Pulmonary artery endothelial cell (primary cell): Measurements from ENCODE around the gene PYY. TPM values are rescaled to one million over a fixed set of nuclear protein-coding genes. Genes with fewer than 3 reads are reported as not detected.
"Not testable (repeated sequence)": the region's sequence is repeated elsewhere in the genome, so short reads cannot be mapped to it uniquely, and the experiment has no call there.

Source experiments
- DNase-seq: peaks from one replicate; pipeline ENCODE4 v3.0.0-alpha.2; 2011; ENCODE audit warnings: low read depth, low spot score
- total RNA-seq: library from RNA; depleted of rRNA; stranded (reverse); fragments of >200 nt; gene quantifications from 2 replicates; pipeline ENCODE4 v1.2.3, GENCODE V29; 2014

The PYY gene
- total RNA-seq, result not detected in 2 replicates

DNA sequence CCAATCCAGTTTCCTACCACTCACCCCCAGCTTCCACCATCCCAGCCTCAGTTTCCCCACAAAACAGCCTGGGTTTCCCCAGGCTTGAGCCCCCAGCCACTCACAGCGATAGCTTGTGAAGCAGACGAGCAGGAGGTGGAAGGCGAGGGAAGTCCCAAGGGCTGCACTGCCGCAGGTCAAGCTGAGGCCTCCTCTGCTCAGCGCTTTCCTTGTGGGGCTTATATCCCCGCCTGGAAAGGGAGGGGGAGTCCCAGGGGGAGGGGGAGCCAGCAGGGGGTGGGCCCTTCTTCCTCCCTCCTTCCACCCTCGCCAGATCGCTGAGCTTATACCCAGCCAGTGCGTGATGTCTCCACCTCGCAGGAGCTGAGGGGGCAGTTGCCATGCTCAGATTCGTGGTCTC lies at the start of gene PYY:
PYY (minus strand) TSS at position 195 of the 400 bp plus-strand sequence. CDS start 457 bp downstream, outside the sequence.
- no peak for DNase-seq

DNA sequence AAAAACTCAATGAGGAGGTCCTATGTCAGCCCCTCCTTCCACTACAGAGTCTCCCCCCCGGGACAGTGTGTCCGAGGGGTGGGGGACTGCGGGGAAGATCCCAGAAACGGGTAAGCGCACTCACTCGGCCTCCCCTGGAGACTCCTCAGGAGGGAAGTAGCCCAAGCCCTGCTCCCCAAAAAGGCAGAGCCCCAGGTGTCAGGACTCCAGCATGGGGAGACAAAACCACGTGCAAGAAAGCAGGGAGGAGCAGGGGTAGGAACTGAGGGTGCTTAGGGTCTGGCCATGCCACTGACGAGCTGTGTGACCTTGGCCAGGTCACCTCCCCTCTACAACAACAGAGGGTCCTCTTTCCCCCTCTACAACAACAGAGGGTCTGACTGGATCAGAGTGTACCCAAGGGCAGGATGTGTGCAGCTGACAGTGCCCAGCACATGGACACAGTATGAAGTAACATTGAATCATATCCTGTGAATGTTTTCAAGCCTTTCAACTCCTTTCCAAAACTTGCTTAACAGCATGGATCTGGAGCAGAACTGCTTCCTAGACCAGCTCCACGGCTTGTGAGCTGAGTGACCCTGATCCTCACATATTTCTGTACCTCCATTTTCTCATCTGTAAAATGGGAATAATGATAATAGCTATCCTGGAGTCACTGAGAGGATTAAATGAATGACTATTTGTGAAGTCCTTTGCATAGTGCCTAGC lies 48.6 kb upstream of the PYY start:
- DNase-seq, result peak; percentile 70

GRCh38 chr17:44001461-44001920 lies 47.8 kb upstream of the PYY start:
- no peak for DNase-seq

GRCh38 chr17:44000871-44001460 lies 47.2 kb upstream of the PYY start:
- DNase-seq, result no peak

DNA sequence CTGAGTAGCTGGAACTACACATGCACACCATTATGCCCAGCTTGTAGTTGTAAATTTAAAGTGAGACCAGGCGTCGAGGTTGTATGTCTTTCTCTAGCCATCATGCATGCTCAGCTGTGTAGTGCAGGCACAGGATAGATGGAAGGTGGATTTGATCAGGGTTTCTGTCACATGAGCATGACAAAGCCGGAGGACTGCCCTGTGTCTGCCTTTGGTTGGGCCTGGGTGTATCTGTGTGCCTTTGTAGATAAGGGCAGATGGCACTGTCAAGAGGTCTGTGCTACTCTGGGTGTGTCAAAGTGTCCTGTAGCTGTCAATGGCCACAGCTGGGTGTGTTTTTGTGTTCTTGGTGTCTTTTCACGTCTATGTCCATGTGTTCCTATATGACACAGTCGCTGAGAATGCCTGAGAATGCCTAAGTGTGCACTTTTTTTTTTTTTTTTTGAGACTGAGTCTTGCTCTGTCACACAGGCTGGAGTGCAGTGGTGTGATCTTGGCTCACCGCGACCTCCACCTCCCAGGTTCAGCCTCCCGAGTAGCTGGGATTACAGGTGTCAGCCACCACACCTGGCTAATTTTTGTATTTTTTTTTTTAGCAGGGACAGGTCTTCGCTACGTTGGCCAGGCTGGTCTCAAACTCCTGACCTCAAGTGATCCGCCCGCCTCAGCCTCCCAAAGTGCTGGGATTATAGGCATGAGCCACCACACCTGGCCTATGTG lies 46.6 kb upstream of the PYY start:
- no peak for DNase-seq

DNA sequence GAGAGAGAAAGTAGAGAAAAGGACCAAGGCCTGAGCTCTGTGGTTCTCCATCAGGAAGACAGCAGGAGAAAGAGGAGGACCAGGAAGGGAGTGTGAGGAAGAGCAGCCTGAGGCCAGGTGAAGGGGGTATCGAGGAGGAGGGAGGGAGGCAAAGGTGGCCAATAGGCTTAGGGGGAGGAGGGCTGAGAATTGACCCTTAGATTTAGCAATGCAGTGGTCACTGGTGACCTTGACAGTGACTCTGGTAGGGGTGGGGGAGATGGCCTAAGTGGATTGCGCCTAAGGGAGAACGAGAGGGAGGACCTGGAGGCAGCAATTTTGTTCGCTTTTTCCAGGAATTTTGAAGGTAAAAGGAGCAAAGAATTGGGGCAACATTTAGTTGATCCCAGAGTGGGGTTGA lies 45.3 kb upstream of the PYY start:
- no peak for DNase-seq

- DNase-seq, result no peak
These were observed 44.8 kb upstream of the PYY start for GRCh38 chr17:43998552-43998951.

DNA sequence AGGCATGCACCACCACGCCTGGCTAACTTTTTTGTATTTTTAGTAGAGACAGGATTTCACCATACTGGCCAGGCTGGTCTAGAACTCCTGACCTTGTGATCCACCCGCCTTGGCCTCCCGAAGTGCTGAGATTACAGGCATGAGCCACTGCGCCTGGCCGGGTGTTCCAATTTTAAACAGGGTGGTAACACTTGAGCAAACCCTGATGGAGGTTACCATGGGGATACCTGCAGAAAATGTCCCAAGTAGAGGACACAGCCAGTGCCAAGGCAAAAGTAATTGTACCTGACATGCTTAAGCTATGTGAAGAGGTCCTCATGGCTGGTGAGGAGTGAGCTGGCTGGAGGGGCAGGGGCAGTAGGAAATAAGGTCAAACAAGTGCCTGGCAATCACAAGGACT lies 43.4 kb upstream of the PYY start:
- DNase-seq, result not testable (repeated sequence)

- DNase-seq, result no peak
These were observed 41.4 kb upstream of the PYY start for GRCh38 chr17:43995150-43995471.

- no peak for DNase-seq
These were observed 40.8 kb upstream of the PYY start for GRCh38 chr17:43994272-43995149.

GRCh38 chr17:43992641-43993040 lies 38.9 kb upstream of the PYY start:
- DNase-seq, result no peak

- DNase-seq, result no peak
These were observed 34.6 kb upstream of the PYY start for GRCh38 chr17:43988301-43988700.

- no peak for DNase-seq
These were observed 33.6 kb upstream of the PYY start for GRCh38 chr17:43987131-43988021.

- no peak for DNase-seq
These were observed 32.7 kb upstream of the PYY start for GRCh38 chr17:43986225-43986981.

DNA sequence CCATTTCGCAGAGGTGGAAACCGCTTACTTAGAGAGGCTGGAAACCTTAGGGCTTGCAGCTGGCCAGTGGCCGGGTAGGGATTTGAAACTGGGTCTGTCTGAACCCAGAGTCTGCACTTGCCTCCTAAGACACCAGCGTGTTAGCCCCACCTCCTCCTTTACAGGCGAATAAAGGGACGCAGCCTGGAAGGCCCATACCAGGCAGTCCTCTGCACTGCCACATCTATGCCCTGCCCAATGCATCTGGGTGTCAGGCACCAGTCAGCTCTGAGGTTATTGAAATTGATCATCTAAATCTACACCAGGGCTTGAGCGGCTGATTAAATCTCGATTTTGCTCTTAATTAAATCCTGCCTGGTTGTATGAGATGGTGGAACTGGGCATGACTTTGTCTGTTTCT lies 30.8 kb upstream of the PYY start:
- no peak for DNase-seq

DNA sequence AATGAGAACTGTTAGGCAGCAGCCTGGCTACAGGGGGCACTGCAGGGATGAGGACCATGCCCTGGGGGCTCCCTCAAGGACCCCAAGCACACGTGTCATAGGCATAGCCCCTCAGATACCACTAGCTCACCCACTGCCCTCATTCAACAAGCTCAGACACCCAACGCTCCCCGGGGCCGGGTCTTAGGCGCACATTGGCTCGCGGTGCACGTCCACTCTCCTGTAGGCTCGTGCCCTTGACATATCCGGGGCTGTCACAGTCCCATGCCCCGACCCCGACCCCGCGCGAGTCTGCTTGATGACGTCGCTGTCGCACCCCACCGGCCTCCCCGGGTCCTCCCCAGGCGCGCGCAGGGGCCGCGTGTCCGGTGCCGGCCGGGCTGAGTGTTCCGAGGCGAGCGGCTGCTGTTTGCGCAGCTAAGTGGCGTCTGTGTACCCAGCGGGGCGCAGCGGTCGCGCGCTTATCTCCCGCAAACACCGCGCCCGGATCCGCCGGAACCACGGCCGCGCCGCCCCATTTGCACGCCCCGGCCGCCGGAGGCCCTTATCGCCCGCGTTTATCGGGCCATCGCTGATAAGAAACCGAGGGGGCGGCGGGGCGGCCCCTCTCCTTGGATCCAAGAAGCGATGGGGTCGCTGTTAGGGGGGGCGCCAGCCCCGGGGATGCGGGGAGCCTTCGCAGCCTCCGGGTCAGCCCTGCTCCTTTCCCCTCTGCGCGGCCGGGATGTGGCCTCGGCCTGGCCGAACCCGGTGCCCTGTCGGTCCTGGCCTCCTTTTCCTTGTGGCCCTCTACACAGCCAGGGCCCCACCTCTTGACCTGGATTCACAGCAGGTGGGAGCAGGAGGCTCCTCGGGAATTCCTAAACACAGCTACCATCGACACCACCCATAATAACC lies 30.0 kb upstream of the PYY start:
- no peak for DNase-seq

GRCh38 chr17:43983196-43983514 lies 29.4 kb upstream of the PYY start:
- no peak for DNase-seq

- no peak for DNase-seq
These were observed 28.4 kb upstream of the PYY start for GRCh38 chr17:43982171-43982570.

DNA sequence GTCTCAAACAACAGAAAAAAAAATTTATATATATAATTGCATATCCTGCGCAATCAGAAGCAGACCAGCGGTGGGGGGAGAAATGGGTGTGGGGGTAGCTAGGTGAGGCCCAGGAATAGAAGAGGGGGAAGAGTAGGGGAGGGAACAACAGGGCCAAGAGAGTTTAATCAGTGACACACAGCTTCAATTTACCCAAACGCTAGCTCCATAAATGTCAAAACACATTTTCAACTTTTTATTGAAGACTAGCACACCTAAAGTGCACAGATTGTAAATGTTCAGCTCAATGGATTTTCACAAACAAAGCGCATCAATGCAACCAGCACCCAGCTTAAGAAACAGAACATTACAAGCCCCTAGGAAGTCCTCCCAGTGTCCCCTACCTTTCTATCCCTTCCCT lies 25.9 kb upstream of the PYY start:
- no peak for DNase-seq
